Measurements from ENCODE around the gene CHMP2B.

The CHMP2B gene

GRCh38 chr3:87191641-87192040 lies 35.5 kb upstream of the CHMP2B start:
- DNase-seq (ENCODE audit: low read depth), result no peak
- H3K4me3 ChIP-seq (ENCODE audit: control insufficient read depth, low read depth, low read length), result no peak overlapping the region
- no peak for TF ChIP-seq CTCF (IDR thresholded peaks at IDR 0.05; ENCODE audit: control insufficient read depth, insufficient read depth, low read depth, low read length, missing control alignments)

GRCh38 chr3:87196879-87197278 lies 30.2 kb upstream of the CHMP2B start:
- no peak for DNase-seq (ENCODE audit: low read depth)
- TF ChIP-seq CTCF (IDR thresholded peaks at IDR 0.05; ENCODE audit: control insufficient read depth, insufficient read depth, low read depth, low read length, missing control alignments), result no peak
- no peak overlapping the region for H3K4me3 ChIP-seq (ENCODE audit: control insufficient read depth, low read depth, low read length)

GRCh38 chr3:87197531-87197930 lies 29.6 kb upstream of the CHMP2B start:
- TF ChIP-seq CTCF (IDR thresholded peaks at IDR 0.05; ENCODE audit: control insufficient read depth, insufficient read depth, low read depth, low read length, missing control alignments), result no peak
- no peak for DNase-seq (ENCODE audit: low read depth)

GRCh38 chr3:87198774-87199173 lies 28.3 kb upstream of the CHMP2B start:
- DNase-seq (ENCODE audit: low read depth), result no peak
- no peak overlapping the region for H3K4me3 ChIP-seq (ENCODE audit: control insufficient read depth, low read depth, low read length)
- TF ChIP-seq CTCF (IDR thresholded peaks at IDR 0.05; ENCODE audit: control insufficient read depth, insufficient read depth, low read depth, low read length, missing control alignments), result no peak

More at GRCh38 chr3:87197531-87197930, 29.6 kb upstream of the CHMP2B start:
- H3K4me3 ChIP-seq (ENCODE audit: control insufficient read depth, low read depth, low read length), result no peak overlapping the region

- DNase-seq (ENCODE audit: low read depth), result no peak
- TF ChIP-seq CTCF (IDR thresholded peaks at IDR 0.05; ENCODE audit: control insufficient read depth, insufficient read depth, low read depth, low read length, missing control alignments), result no peak
- H3K4me3 ChIP-seq (ENCODE audit: control insufficient read depth, low read depth, low read length), result no peak overlapping the region
Measured at GRCh38 chr3:87199628-87200027, 27.5 kb upstream of the CHMP2B start.

GRCh38 chr3:87200060-87200647 lies 27.0 kb upstream of the CHMP2B start:
- no peak for DNase-seq (ENCODE audit: low read depth)

More at GRCh38 chr3:87200060-87200647, 27.0 kb upstream of the CHMP2B start:
- TF ChIP-seq CTCF (IDR thresholded peaks at IDR 0.05; ENCODE audit: control insufficient read depth, insufficient read depth, low read depth, low read length, missing control alignments), result no peak
- no peak overlapping the region for H3K4me3 ChIP-seq (ENCODE audit: control insufficient read depth, low read depth, low read length)

All from AG09309 (cell line).